DMS79 (cell line): Measurements from ENCODE around the gene ELL.

Source experiments
- DNase-seq: peaks from one replicate; lab custom pipeline; 2025; lab: John Stamatoyannopoulos, UW

Gene ELL

DNA sequence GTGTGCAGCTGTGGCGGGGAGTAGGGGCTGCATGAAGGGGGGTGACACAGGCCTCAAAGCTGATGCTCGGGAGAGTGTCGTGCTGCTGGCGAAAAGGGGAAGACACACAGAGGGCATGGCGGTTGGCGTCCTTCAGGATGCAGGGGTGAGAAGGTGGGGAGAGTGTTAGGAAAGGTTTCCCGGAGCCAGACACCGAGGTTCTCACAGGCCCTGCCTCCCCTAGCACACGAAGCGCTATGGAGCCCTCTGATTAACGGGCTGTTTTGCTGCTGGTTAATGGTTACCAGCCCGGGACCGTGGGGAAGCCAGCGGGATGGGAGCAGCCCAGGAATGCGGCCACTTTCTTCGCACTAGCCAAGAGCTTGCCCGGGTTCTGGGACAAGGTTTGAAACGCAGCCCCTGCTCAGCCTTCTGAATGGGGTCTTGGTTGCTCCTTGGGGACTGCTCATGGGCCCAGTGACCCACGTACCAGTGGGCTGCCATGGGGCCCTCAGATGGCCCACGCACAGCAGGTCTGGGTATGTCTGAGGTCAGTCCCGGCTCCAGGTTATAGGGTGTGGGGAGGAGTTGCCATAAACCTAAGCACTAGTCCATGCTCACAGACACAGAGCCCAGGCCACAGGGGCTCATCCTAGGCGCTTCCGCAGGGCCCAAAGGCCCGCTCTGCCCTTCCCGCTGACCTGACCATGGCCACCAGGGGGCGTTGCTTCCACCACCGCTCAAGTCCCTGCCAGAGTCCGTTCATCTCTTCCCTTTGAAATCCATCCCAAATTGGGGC is 52.6 kb downstream of the ELL start:
- no peak for DNase-seq

DNA sequence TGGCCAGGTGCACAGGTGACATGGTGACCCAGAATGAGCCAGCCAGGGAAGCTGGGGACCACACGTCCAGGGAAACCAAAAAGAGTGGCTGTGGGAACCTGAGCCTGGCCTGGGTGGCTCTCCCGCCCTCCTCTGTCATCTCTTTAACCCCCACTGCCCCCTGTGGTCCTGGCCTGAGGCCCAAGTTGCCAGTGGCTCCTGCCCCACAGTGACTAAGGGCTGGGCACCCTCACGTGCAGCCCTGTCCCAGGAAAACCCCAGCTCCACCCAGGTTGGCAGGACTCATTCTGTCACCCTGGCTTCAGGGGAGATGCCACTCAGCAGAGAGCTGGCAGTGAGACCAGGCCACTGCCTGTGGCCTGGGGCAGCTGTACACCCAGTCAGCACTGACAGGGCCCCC is 53.4 kb downstream of the ELL start:
- no peak for DNase-seq

DNA sequence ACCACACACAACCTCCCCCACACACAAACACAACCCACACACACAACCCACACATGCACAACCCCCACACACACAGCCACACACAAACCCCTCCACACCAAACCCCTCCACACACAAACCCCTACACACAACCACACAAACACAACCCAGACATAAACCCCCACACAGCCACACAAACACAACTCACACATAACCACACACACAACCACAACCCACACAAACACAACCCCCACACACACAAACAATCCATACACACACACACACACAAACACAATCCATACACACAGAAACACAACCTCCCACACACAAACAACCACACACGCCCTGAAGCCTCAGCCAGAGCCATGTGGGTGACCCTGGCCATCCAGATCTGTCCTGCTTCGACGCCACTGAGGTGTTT is 53.9 kb downstream of the ELL start:
- DNase-seq, result no peak

DNA sequence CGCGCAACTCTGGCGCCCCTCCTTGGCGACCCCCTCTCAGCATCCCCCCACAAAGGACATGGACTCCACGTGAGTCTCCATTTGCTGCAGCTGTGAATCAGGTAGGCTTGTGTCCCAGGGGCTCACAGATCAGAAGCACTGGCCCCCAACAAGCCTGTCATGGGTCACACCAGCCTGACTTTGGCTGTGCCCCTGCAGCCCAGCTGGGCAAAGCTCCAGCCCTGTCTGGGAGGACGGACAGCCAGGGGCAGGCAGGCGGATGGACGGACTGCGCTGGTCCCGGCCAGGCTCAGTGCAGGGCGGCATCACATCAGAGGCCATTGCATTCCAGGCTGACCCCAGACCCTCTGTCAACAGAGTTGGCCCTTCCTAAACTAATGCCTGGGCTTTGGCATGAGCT is 55.5 kb downstream of the ELL start:
- DNase-seq, result no peak

DNA sequence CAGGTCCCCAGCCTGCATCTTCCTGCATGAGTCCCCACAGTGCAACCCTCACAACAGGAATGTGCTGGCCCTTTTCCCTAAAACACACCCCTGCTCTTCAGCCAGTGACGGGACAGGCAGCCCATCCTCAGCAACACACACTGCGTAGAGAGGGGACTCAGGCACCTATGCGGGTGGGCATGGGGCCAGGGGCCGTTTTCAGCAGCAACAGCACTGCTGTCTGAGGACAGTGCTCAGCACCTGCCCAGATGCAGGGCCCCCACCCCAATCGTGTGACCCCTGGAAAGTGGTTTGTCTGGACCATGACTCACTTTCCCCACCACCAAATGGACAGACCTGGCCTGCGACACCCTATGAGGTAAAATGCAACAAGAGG is 55.9 kb downstream of the ELL start:
- no peak for DNase-seq

DNA sequence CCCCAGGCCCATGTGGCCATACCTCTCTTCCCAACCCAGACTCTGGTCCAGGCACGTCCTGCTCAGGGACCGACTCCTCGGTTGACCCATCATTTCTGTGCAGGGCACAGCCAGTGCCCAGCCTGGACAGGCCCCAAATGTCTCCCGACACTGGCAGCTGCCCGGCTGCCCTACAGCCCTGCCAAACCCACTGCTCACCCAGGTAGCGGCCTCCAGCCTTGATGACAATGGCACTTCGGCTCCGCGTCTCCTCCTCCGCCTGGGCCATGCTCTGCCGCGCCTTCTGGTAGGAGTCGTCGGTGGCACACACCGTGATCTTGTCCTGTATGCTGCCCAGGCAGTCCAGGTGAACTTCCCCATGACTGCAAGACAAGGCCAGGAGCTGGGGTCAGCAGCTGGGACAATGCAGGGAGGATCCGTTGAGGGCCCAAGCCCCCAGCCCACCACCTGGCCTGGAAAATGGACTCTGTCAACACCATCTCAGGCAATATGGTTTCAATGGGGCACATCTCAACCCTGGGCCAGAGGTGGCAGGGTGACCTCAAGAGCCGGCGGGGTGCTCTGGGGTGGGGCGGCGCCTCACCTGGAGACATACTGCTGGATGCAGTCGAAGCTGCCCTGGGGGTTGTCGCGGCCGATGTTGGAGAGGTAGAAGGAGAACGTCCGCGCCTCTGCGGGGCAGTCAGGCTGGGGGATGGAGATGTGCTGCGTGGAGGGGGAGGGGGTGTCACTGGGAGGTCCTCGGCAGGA is 56.5 kb downstream of the ELL start:
- no peak for DNase-seq

DNA sequence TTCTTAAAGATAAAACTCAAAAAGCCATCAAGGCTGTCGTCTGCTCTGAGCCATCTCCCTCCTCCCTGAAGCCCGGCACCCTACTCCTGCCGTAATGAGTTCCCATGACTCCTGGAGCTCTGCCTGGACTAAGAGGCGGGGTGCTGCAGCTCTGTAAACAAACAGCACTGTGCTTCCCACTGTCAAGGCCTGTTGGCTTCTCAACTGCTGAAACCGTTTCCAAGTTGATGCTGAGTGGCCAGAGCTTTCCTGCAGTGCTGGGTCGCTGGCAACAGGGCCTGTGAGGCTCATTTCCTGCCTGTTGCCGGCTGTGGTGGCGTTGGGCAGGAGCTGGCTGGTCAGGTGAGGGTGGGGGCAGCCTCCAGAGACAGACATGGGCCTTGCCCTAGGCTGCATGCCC is 57.2 kb downstream of the ELL start:
- peak; percentile 92 for DNase-seq

DNA sequence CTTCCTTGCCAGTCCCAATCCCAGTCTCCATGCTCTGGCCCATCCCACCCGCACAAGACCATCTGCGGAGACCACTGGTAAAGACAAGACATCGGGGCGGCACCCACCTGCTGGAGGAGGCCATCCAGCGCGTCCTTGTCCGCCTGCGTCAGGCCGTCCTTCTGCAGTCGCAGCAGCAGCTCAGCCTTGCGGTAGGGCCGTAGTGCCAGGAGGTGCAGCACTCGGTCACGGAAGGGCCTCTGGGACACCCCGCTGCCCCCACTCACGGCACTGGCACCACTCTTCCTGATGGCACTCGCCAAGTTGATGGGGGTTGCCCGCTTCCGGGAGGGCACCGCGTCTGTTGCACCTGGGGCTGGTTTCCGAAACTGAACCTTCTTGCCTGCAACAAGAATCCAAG is 60.4 kb downstream of the ELL start:
- DNase-seq, result no peak

DNA sequence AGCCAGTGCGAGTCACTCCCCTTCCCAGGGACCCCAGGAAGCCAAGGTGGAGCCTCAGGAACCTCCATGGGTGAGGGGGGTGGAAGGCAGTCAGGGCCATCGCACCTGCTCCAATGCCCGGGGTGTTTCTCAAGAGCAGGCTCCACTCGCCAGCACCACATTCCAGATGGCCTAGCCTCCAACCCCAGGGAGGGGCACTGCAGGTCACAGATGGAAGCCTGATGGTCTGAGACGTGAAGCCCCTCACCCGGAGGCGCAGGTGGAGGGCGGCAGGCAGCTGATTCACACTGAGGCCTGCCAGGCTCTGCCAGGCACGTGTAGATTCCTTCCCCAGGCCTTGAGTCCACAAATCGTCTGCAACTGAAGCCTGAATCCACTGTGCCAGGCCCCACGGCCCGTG is 61.0 kb downstream of the ELL start:
- no peak for DNase-seq

DNA sequence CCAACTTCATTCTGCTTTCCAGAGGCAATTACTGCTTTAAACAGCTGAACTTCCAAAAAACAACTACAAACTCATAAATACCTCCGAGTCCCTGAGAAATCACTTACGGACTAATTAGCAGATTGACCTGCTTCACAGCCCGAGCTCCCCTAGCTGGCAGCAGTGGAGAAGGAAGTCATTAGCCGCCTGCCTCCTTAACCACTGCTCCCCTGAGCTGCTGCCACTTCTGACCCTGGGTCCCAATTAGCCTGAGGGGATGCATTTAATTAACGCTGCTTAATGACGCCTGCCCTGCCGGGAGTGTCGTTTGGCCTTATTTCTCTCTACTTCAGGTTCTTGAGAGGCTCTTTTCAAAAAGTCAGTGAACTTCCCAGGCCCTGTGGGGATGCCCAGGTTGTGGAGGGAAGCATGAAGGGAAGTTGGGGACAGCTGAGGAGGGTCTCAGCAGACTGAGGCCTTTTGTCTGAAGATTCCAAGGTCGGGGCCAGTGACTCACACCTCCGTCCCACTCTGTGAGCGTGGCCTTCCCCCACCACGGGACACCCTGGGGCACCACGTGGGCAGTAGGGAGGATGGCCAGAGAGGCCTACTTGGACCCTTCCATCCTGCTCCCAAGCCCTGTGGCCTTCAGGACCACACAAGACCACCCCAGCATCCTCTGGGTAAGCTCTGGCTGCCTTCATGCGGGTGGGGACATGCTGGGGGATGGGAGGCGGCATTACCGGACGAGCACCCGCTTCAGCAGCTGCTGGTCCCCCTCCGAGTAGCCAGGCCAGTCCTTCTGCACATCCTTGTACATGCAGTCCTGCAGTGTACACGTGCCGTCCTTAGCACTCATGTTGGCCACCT is 64.2 kb downstream of the ELL start:
- DNase-seq, result no peak

DNA sequence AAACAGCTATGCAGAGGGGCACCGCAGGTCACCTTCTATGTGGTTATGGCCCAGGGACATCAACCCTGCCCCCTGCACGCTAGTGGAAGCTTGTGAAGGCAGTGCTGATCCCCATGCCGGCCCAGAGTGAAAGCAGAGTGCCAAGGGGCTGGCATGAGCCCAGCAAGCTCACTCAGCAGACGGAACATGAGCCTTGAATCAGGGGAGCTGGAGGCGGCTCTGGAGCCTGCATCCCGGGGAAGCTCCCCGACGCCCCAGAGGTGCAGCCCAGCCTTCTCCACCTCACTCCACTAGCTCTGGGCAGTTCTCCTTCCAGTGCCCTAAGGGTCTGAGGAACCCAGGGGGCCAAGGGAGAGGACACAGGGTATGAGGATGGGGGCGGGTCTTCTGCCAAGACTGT is 64.9 kb downstream of the ELL start:
- DNase-seq, result no peak

DNA sequence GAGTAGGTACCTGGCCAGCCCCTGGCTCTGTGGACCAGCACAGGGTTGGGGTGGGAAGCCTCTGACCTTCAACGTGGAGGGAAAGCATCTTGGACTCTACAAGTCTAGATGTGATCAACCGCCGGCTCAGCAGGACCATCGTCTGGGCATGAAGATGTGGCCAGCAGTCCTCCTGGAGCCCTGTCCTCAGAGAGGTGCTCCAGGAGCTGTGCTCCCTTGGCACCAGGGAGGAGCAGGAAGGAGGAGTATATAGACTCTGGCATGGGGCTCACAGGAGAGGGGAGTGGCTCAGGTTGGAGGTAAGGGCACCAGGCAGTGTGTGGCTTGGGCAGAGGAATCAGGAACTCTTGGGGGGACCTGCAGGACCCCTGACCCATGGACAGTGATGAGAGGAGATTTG is 65.6 kb downstream of the ELL start:
- no peak for DNase-seq

DNA sequence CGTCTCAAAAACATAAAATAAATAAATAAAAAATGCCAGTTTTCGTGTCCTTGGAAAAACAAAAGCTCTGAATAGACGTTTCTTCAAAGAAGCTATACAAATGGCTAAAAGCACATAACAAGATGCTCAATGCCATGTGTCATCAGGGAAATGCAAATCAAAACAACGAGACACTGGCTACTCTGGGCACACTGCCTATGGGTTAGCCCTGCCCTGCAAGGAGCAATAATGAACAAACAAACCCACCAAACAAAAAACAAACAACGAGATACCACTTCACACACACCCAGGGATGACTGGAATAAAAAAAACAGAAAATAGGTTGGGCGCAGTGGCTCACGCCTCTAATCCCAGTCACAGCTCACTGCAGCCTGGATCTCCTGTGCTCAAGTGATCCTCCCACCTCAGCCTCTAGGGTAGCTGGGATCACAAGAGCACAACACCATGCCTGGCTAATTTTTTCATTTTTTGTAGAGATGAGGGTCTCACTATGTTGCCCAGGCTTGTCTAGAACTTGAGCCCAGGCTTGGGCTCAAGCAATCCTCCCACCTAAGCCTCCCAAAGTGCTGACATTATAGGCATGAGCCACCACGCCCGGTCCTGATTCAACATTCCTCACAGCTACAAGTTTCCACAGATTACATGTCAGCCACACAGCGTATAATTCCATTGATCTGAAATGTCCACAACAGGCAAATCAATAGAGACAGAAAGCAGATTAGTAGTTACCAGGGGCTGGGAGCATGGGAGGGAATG is 68.4 kb downstream of the ELL start:
- no peak for DNase-seq

DNA sequence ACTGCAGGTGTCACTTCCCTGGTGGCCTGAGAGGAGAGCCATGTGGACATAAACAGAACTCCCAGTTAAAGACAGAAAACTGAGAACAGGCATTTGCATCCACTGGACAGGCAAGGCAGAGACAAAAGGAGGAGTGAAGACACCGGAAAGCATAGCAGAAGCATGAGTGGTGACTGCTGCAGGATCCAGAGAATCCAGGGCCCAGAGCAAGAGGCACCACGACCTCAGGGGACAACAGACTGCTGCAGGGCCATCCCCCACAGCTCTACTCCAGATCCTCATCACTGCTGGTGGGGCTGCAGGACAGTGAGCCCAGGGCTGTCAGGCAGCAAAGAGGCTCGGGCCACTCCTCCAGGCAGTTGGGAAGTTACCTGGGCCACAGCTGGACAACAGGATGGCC is 69.5 kb downstream of the ELL start:
- DNase-seq, result no peak

DNA sequence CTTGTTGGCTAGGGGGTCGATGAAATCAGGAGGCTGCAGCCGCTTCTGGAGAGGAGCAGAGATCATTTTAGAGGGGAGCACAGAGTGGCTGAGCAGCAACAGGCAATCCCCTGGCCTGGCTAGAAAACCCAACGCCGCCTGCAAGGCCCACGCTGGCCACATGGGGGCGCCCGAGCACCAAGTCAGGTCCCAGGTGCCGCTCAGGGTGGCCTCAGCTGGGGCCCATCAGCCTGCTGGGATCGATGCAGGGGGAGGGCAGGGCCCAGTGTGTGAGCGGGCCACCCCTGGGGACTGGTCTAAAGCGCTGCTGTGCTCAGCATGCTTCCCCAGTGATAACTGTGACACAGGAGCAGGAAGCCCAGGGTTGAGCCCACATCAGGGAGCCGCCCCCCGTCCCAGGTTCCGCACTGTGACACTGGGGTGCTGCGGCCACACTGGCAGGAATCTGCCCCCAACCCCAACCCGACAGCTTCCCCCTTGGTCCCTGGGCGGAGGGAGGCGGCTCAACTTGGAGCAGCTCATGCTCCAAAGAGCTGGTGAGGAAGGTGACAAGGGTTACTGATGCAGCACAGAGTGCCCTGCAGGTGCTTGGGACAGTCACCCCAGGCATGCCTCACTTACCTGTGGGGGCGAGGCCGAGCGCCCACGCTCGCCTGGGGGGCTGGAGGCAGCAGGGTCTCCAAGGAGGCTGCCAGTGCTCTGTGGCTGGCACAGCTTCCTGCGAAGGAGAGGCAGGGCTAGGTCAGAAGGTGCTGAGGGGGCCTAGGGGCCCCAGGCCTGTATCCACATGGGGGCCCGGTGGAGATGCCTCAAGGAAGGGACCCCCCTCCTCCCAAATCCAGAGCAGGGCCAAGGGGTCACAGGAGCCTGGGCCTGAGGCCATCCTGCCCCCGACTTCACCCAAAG is 70.7 kb downstream of the ELL start:
- DNase-seq, result peak; percentile 23

DNA sequence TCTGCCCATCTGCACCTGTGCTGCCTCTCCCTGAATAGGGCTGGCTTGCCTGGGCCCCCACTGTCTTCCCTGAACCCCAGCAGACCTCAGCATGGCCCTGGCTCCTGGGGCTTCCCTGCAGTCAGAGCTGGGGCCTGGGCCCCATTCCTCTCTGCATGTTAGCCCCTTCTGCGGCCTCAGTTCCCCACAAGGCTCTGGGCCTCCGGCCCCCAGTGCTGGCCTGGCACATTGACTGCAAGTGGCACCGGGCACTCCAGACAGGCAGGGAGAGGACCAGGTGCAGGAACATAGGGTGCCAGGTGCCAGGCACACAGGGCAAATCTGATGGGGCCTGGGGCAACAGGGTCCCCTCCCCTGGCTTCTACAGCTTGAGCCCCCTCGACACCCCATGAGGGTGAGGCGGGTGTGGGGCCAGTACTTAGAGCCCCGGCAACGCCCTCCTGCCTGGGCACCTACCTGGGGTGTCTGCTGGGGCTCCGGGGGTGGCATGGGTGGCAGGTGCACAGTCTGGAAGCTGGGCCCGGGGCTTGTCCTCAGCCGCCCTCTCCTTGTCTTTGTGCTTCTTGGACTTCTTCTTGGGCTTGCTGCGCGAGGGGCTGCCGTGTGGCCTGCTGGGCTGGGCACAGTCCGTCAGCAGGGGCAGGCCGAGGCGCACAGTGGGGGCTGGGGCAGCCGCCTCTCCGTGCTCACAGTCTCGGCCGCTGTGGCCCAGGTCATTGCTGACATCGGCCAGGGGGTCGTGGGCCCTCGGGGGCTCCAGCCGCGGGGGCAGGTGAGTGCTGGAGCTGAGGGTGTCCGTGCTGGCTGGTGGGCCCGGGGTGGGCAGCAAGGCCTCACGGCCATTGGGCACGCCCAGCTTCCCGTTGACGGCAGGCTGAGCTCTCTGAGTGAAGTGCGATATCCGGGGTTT is 71.6 kb downstream of the ELL start:
- DNase-seq, result no peak

DNA sequence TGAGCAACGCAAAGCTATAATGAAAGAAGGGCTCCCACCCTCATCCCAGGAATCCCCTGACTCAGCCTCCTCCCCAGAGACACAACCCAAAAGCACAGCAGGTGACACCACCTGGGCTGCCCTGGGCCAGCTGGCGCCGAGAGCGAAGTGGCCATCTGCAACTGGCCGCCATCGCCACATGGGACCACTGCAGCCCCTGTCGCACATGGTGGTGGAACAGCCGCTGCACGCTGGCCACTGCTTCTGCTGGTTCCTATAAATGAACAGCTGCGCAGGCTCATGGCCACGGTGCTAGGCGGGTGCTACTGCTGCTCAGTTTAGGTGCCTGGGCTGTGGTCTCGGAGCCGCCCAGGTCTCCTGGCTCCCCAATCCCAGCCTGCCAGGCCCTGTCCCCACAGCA is 72.3 kb downstream of the ELL start:
- no peak for DNase-seq

DNA sequence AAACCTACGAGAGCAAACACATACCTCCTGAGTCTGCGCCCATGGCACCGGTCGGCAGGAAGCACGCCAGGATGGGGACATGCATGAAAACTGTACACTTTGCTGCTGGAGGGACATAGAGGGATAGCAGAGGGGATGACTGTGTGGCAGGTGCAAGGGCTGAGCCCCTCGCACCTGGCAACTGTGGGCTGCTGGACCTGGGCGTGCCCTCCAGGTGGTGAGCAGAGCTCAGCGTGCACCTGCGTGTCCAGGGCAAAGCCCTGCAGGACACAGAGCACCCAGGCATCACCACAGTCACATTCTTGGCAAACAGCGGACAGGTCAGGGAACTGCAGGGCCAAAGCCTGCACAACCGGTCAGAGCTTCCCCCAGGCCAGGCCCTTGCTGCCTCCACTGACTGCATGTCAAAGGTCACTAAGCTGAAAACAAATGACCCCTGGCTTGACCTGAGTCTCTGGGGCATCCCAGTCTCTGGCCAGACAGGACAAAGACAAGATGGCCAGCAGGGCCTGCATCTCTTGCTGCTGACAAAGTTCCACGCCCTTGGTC is 75.0 kb downstream of the ELL start:
- no peak for DNase-seq

DNA sequence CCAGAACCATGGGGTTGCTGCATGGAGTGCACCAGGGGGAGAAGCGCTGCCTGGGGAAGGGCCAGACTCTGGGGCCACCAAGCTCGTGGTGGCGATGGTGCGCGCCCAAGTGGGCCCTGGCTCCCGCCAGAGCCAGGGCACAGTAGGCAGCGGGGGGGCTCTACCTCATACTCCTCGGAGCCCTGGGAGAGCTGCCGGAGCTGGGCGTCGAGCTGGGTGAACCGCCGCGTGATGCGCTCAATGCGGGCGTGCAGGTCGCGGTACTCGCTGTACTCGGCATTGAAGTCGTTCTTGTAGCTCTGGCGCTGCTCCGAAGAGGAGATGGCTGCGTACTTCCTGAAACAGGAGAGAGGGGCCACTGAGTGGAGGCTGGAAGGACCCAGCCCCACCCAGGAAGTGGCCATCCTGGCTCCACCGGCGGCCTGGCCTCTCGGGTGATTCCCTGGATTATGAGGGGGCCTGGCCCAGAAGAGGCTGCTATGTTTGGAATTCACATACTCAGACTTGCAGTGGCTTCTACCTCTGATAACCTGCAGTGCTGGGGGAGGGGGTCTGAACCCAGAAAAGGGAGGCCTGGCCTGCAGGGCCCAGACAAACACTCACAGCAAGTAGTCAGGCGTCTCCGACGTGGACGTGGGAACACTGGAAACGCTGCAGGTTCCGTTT is 75.6 kb downstream of the ELL start:
- DNase-seq, result no peak
